GM12874 (cell line): ENCODE data around the gene HS6ST1.

ENCODE experiments used
- TF ChIP-seq, protein P1 (sequence below): IDR thresholded peaks from 2 replicates; pipeline ENCODE4 v1.5.1; 2011; ENCODE audit warnings: low read depth, mild to moderate bottlenecking, control low read depth, low read length, moderate library complexity; ENCODE audit not compliant: insufficient read depth

HS6ST1 gene

GRCh38 chr2:128313091-128313836, 5.4 kb downstream of the HS6ST1 start:
- TF ChIP-seq, protein P1, sequence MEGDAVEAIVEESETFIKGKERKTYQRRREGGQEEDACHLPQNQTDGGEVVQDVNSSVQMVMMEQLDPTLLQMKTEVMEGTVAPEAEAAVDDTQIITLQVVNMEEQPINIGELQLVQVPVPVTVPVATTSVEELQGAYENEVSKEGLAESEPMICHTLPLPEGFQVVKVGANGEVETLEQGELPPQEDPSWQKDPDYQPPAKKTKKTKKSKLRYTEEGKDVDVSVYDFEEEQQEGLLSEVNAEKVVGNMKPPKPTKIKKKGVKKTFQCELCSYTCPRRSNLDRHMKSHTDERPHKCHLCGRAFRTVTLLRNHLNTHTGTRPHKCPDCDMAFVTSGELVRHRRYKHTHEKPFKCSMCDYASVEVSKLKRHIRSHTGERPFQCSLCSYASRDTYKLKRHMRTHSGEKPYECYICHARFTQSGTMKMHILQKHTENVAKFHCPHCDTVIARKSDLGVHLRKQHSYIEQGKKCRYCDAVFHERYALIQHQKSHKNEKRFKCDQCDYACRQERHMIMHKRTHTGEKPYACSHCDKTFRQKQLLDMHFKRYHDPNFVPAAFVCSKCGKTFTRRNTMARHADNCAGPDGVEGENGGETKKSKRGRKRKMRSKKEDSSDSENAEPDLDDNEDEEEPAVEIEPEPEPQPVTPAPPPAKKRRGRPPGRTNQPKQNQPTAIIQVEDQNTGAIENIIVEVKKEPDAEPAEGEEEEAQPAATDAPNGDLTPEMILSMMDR, result no peak

DNA sequence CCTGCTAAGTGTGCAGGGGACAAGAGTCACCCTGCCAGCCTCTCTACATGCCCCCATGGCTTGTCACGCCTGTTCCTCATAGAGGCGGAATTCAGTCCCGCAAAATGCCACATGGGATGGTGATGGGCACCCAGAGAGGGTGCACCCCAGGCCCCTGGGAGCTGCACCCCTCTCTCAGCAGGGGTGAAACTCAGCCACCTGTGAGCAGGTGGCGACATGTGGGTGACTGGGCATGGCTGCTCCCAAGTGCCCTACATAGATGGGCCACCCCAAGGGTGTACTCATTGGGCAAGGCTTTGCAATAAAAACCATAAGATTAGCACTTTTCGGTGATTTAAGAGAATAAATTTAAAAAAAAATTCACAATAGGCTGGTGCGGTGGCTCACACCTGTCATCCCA, 6.3 kb downstream of the HS6ST1 start:
- TF ChIP-seq, protein P1, result no peak

GRCh38 chr2:128311755-128312341, 6.8 kb downstream of the HS6ST1 start:
- TF ChIP-seq, protein P1, result no peak

- TF ChIP-seq, protein P1, result no peak
These were observed 7.4 kb downstream of the HS6ST1 start for GRCh38 chr2:128311216-128311754.

DNA sequence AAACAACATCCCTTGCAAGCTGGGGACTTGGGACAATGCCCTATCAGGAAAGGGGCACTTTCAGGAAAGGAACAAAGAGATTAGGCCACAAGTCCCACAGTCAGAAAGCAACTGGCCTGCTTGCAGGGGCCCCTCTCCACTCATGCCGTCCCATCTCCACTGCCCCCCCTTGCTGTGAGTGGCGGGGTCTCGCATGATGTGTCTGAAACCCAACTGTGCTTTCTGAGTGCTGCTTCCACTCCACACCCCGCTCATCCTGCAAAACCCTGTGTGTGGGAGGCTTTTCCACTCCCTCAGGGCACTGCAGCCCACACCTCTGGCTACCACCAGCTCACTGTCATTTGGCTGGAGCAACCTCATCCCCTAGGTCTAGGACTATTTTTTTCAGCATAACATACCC, 7.9 kb downstream of the HS6ST1 start:
- TF ChIP-seq, protein P1, result no peak

GRCh38 chr2:128310094-128310716, 8.5 kb downstream of the HS6ST1 start:
- TF ChIP-seq, protein P1, result no peak
